Stimulated activated CD4-positive, alpha-beta T cell treated with anti-CD3 and anti-CD28 coated beads, Interleukin-1b, Interleukin-23, amount 100 ng/mL, for 1 hour (primary cell): ENCODE results near the gene DLG2.

Source experiments
- DNase-seq, 2 donors: peaks; one replicate each; pipeline ENCODE4 v3.0.0-alpha.2; 2020; ENCODE audit warnings: low read depth in 2 of 2

Gene DLG2

GRCh38 chr11:85558411-85558810 is 68.7 kb downstream of the DLG2 start:
- DNase-seq: no peak

GRCh38 chr11:85551881-85552280 is 75.3 kb downstream of the DLG2 start:
- no peak for DNase-seq

GRCh38 chr11:85541683-85542082 is 85.5 kb downstream of the DLG2 start:
- no peak for DNase-seq

DNA sequence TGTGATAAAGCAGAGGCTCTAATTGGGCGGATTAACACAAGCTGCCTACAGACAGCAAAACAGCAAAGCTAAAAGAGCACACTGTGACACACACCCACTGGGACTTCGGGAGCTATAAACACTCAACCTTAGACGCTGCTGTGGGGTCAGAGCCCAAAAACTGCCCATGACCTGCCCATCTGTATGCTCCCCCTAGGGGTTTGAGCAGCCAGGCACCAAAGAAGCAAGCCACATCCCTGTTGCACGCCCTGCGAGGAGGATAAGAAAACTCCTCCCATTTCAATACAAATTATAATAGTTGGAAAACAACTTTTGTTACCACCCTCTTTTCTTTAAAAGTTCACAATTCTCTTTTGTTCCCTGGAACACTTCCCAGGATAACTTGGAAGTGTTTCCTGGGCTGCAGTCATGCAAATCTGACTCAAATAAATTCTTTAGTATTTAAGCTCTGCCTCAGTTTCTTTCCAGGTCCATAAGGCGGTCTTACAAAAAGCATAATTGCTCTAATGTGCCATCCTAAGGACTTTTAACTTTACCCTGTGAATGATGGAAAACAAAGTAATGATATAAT is 86.4 kb downstream of the DLG2 start:
- no peak for DNase-seq

DNA sequence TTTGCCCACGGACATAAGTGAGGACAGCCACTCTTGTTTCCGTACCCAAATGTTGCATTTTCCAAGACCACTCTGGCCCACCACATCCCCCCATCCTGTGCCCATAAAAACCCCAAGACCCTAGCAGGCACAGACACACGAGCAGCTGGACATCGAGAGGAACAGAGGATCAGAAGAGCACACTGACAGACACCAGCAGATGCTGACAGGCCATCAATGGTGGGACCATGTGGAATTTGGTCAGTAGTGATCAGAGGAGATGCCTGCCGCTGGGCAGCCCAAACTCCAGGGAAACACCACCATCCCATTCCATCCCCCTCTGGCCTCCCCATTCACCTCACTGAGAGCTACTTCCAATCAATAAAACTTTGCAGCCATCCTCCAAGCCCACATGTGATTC is 87.0 kb downstream of the DLG2 start:
- DNase-seq: no peak

DNA sequence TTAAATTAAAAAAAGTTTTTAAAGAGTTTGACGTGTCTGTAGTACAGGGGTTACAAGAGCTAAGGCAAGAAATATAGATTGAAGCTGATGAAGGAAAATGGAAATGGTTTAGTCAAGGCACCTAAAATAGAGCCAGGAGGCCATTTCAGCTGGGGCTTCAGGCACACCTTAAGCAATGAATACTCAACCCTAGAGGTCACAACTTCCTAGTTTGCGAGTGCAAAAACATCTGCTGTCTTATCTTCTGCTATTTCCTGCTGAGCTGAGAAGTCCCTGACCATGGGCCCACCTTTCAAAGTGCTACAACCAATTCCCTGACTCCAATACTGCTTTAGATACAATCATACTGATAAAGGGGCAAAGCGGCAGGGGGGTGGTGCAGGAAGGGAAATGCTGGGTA is 87.4 kb downstream of the DLG2 start:
- no peak for DNase-seq

DNA sequence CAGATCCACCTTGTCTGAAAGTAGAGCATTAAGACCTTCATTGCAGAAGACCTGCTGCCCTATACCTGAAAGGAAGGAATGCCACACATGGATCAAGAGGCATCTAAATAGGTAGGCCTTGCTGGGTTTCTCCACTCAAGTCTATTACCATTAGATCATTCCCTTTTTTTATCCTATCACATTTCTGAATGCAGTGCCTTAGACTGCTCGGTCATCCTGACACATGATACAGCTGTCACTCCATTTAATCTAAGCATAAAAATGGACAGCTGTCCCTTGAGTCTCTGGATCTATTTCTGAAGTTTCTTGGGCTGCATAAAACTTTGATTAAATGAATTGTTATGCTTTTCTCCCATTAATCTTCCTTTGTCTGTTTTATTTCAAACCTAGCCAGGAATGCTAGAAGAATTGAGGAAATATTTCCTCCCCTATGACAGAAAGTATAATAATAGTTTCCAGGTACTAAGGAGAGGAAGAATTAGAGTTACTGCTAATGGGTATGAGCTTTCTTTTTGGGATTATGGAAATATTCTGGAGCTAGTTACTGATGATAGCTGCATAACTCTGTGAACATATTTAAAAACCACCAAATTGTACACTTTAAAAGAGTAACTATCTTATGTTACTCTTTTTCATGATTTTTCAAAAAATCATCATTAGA is 88.0 kb downstream of the DLG2 start:
- no peak for DNase-seq

DNA sequence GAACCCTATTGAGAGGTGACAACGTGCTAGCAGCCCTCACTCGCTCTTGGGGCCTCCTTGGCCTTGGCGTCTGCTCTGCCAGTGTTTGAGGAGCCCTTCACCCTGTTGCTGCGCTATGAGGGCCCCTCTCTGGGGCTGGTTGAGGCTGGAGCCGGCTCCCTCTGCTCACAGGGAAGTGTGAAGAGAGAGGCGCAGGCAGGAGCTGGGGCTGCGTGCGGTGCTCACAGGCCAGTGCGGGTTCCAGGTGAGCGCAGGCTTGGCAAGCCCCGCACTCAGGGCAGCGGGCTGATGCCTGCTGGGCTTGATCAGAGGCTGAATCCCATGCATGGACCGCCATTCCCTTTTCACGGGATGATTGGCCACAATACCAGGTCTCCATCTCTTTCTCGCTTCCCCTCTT is 90.7 kb downstream of the DLG2 start:
- DNase-seq: no peak

- no peak for DNase-seq
Measured at GRCh38 chr11:85534806-85535205, 92.3 kb downstream of the DLG2 start.

DNA sequence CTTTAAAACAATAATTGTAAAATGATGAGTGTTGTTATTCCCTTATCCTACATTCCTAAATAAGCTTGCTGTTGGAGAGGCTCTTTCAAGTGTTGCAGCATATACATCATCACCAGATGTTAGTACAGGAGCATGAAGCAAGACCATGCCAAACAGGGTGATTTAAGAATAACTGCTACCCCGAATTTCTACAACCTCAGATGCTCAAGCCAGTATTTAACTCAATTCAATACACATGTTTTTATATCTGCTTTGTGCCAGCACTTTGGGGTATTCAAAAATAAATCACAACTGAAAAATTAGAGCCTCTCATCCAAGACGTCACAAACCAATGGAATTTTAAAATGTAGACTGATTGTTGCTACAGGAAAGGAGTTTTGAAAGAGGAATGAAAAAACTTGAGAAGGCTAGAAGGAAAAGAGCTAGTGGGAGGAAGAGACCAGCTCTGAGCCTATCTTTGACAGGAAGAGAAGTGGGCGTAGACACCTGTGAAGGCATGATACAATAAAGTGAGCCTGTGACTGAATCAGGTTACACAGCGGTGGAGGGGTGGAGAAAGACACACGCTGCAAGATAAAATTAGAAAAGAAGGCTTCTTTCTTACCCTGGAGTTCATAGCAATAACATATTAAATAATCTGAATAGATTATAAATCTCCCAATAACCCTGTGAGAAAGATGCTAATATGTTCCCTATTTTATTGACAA is 95.8 kb downstream of the DLG2 start:
- no peak for DNase-seq

DNA sequence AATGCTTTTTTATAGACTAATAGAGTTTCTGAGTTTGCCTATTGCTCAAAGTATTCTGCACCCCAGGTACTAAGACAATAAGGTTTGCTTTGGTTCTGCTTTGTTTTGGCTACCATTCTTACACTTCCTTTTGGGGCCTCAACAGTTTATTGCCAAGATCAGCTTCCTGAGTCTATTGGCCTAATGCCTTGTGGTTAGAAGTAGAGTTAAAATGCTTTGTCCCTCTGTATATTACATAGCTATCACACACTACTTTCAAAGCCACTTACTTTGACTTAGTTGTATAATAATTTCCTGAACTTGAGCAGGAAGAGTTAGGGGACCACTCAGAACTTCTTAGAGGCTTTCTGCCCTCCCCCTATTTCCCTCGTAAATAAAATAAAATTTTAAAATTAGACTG is 96.5 kb downstream of the DLG2 start:
- no peak for DNase-seq

- no peak for DNase-seq
Measured at GRCh38 chr11:85526564-85526963, 100.6 kb downstream of the DLG2 start.

GRCh38 chr11:85525686-85526085 is 101.5 kb downstream of the DLG2 start:
- no peak for DNase-seq

DNA sequence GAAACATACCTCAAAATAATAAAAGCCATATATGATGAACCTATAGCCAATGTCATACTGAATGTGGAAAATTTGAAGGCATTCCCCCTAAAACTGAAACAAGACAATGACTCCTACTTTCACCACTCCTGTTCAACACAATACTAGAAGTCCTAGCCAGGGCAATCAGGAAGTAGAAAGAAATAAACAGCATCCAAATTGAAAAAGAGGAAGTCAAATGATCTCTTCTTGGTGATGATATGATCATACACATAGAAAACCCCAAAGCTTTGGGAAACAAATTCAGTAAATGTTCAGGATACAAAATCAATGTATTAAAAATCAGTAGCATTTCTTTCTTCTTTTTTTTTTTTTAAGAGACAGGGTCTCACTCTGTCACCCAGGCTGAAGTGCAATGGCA is 109.9 kb downstream of the DLG2 start:
- DNase-seq: no peak

- DNase-seq: no peak
Measured at GRCh38 chr11:85495918-85496317, 131.2 kb downstream of the DLG2 start.

- DNase-seq: no peak
Measured at GRCh38 chr11:85494396-85494795, 132.7 kb downstream of the DLG2 start.

GRCh38 chr11:85485902-85486301 is 141.2 kb downstream of the DLG2 start:
- DNase-seq: no peak

DNA sequence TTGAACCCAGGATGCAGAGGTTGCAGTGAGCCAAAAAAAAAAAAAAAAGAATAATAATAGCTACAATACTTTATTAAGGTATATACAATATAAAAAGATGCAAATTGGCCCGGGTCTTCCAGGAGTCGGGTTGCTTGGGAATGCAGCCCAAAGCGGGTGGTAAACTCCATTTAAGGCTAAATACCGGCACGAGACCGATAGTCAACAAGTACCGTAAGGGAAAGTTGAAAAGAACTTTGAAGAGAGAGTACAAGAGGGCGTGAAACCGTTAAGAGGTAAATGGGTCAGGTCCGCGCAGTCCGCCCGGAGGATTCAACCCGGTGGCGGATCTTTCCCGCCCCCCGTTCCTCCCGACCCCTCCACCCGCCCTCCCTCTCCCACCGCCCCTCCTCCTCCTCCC is 143.3 kb downstream of the DLG2 start:
- DNase-seq: no peak

- DNase-seq: no peak
Measured at GRCh38 chr11:85481862-85482261, 145.3 kb downstream of the DLG2 start.

DNA sequence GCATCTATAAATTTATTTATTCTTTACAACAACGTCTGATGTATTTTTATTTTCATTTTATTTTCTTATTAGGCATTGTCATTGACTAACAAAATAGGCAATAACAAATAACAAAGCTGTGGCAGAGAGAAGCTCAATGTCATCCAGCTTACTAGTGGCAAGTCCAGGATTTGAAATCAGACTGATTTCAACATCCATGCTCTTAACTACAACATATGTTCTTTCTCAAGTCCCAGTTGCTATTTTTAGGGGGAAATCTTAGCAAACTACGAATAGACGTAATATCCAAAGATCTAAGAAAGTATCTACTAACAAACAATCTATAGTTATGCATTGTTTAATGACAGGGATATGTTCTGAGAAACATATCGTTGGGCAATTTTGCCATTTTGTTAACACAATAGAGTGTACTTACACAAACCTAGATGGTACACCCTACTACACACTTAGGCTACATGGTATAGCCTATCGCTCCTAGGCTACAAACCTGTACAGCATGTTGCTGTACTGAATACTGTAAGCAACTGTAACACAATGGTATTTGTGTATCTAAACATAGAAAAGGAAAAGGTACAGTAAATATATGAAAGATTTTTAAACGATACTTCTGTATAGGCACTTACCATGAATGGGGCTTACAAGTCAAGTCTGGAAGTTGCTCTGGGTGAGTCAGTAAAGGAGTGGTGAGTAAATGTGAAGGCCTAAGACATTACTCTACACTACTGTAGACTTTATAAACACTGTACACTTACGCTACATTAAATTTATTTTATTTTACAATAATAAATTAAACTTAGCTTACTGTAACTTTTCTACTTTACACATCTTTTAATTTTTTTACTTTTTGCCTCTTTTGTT is 151.3 kb downstream of the DLG2 start:
- no peak for DNase-seq

DNA sequence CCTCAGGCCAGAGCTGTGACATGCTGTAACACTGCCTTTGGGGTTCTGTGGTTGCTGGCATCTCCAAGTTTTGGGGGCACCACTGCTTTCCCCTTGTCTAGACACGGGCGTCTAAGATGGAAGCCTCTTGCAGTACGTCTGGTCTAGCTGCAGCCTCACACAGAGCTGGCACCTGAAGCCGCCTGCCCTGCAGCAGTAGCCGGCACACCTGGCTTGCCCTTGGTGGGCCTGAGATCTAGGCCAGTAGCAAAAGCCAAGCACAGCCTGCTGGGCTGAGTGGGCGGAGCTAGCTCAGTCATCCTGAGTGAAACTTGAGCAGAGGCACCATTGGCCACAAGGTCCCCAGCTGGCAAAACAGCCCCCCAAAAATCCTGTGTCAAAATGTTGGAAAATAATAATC is 154.2 kb downstream of the DLG2 start:
- DNase-seq: no peak

DNA sequence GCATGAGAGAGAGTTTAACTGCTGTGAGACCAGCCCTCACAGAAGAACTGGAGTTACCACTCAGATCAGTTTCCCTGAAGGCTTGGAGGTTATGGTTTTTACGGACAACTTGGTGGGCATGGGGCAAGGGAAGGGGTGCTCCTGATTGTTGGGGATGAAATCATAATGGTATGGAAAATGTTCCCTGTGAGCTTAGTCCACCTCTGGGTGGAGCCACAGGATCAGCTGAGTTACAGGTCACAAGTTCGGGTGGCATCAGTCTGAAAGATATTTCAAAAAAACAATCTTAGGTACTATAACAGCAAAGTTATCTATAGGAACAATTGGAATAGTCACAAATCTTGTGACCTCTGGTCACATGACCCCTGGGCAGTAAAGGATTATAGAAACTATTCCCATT is 162.9 kb downstream of the DLG2 start:
- DNase-seq: no peak

GRCh38 chr11:85459304-85459703 is 167.8 kb downstream of the DLG2 start:
- DNase-seq: no peak
